ENCODE data around the gene MBD6.

DNA sequence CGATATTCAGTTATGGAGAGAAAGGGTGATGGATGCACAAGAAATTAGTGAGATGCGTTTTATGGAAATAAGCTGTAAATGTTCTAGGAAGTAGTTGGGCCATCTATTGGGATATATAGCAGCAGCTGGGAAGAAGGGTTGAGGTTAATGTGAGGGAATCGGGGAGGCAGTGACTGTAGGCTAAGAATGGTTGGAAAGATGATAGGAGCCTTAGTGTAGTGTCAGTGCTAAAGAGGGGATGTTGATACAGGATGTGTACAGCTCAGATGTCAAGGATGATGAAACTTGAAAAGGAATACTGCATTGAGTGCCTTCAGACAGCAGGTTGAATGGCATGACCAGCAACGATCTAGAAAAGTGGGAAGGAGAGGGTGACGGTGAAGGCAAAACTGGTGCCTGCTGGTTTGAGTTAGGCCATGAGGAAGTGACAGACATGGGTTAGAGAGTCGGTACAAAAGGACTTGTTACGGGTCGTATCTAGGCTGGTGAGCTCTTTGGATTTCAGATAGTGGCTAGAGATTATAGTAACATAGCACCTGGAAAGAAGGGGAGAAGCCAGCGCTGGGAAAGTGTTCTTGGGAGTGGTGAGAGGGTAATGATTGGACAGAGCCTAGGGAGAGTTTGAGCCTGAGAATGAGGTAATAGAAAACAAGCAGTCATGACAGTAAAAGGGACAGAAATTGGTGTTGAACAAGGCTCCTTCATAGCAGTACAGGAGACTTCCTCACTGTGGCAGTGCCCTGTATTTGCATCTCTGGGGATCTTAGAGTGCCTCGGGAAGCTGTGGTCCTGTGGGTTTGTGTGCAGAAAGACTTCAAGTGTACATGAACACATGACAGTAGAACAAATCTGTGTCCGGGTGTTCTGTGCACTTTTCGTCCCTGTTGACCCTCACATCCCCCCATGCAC, 25.1 kb upstream of the MBD6 start:
- no peak for TF ChIP-seq EZH2 (IDR thresholded peaks at IDR 0.05; ENCODE audit: insufficient read depth, poor library complexity, severe bottlenecking)
- no peak for TF ChIP-seq EZH2phosphoT487 (IDR thresholded peaks at IDR 0.05; ENCODE audit: insufficient read depth, low read depth)
